Skin of body (tissue), 2 donors: Measurements from ENCODE around the gene HS2ST1. TPM values are rescaled to one million over a fixed set of nuclear protein-coding genes. Genes with fewer than 3 reads are reported as not detected.
A peak's percentile ranks its signal among the peaks of the same experiment; 100 is the strongest.
"Not testable (repeated sequence)": the region's sequence is repeated elsewhere in the genome, so short reads cannot be mapped to it uniquely, and the experiment has no call there.

ENCODE experiments used
- DNase-seq: peaks from one replicate; lab custom pipeline; 2025; lab: John Stamatoyannopoulos, UW
- total RNA-seq: library from RNA; depleted of rRNA; stranded (reverse); fragments of >200 nt; gene quantifications from one replicate; pipeline ENCODE4 v1.2.3, GENCODE V29; 2014

The HS2ST1 gene
- total RNA-seq: 20.2 TPM

DNA sequence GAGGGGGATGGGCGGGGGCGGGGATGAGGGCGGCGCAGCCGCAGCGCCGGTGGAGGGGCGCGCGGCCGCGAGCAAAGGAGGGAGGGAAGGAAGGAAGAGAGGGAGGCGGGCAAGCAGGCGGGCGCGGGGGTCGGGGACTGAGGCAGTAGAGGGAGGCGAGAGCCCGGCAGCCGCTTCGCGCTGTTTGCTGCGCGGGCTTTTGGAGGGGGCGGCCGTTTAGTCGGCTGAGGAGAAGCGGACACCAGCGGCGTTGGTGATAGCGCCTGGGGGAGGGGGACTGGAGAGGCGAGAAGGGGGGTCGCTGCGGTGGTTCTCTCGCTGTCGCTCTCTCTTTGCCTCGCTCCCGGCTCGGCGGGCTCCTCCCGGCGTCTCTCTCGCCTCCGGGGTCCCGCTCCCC is at the start of gene HS2ST1:
HS2ST1 (plus strand) TSS at position 35 of the 397 bp plus-strand sequence.
- DNase-seq: no peak

DNA sequence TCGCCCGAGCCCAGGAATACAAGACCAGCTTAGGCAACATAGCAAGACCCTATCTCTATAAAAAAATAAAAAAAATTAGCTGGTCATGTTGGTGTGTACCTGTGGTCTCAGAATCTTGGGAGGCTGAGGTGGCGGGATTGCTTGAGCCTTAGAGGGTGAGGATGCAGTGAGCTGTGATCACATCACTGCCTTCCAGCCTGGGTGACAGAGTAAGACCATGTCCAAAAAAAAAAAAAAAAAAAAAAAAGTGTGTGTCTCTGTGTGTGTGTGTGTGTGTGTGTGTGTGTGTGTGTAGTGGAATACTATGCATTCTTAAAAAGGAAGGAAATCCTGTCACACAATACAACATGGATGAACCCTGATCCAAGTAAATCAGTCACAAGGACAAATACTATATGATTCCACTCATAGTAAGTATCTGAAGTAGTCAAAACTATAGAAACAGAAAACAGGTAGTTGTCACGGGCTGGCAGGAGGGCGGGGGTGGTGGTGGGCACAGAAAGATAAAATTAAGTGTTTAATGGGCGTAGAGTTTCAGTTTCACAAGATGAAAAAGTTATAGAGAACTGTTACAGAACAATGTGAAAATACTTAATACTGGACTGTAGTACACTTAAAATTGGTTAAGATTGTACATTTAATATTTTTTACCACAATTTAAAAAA is 48.3 kb upstream of the HS2ST1 start:
- DNase-seq: no peak

DNA sequence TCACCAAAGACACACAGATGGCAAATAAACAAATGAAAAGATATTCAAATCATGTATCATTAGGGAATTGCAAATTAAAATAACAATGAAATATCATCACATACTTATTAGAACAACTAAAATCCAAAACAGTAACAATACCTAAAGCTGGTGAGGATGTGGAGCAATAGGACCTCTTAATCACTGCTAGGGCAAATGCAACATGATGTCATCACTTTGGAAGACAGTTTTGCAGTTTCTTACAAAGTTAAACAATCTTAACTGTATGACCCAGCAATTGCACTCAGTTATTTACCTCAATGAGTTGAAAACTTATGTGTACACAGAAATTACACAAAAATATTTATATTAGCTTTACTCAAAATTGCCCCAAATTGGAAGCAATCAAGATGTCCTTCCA is 47.8 kb upstream of the HS2ST1 start:
- no peak for DNase-seq

DNA sequence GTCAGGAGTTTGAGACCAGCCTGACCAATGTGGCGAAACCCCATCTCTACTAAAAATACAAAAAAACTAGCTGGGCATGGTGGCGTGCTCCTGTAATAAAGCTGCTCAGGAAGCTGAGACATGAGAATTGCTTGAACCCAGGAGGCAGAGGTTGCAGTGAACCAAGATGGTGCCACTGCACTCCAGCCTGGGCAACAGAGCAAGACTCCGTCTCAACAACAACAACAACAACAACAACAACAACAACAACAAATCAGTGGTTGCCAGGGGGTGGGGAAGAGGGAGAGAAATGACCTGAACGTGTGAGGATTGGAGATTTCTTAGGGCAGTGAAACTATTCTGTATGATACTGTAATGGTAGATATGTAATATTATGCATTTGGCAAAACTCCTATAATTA is 47.2 kb upstream of the HS2ST1 start:
- not testable (repeated sequence) for DNase-seq

DNA sequence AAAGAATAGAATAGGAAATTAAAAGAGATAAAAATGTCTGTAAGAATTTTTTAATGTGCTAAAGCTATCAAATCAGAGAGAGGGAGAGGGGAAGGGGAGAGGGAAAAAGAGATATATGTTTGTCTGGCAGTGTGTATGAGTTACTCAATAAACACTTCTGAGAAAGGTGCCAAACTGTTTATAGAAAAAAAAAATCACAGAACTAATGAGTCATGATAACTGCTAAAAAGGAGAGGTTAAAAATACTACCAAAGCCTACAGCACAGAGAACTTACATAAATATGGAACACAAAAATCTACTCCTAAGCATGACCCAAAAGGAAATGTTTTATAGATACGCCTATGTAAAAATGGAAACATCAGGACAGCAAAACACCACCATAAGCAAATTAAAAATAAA is 46.0 kb upstream of the HS2ST1 start:
- DNase-seq: no peak

DNA sequence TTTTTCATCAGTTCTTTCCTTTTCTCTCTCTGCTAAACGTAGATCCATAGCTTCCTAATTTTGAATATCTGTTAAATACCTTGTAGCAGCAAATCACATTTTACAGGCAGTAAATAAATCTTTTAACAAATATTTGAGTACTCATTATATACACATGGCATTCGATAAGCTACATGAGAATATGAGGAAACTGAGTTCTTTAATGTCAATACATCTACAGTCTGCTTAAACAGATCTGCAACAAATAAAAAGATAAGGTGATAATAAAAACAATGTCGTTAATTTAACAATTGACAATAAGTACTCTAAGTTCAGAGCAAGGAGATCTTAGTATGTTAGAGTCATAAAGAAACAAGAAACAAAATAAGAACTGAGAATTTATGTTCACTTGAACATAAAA is 43.4 kb upstream of the HS2ST1 start:
- DNase-seq: no peak

DNA sequence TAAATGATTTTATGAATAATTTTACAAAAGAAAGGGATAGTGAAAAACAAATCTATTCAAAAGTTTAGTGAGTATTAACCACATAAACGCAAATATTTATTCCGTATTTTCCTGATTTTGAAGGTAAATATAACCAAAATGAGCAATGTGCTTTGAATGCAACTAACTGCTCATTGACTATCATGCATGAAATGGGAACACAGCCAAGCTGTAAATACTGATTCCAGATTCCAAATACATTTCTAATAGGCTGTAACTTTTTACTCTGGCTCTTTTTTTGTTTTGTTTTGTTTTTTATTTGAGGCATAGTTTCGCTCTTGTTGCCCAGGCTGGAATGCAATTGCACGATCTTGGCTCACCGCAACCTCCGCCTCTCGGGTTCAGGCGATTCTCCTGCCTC is 42.3 kb upstream of the HS2ST1 start:
- no peak for DNase-seq

DNA sequence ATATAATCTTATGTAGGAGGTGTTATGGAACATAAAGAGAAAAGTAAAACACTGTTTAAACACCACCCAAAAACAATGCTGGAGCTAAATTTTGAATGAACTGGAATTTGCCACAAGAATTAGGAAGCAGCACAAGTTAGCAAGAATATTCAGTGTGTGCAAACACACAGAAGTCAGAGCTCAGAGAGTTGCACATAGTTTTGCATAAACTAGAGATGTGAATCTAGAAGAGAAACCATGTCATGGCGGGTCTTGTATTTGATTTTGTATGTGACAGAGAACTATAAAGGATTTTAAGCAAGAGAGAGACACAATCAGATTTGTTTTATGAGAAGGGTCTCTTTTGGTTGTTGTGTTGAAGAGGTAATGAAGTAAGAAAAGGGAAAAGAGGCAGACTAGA is 38.7 kb upstream of the HS2ST1 start:
- DNase-seq: no peak

DNA sequence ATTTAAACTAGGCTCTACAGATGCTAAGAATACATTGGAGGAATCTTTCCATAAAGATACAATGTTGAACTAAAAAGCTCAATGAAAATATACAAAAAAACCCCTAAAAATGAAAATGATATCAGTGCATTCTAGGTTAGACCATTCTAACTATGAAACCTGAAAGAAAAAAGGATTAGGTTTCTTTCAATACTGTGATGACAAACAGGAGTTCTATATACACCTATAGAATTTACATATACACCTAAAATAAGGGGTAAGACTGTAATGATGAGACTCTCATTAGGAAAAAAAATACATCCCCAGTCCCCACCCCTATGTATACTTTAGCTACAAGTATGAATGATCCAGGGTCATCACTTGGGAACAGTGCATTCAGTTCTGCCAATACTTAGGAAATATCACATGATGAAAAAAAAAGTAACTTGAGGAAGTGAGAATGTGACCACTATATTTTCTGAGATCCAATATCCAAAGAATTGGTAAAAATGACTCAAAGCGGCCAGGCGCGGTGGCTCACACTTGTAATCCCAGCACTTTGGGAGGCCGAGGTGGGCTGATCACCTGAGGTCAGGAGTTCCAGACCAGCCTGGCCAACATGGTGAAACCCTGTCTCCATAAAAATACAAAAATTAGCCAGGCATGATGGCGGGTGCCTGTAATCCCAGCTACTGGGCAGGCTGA is 26.8 kb upstream of the HS2ST1 start:
- DNase-seq: no peak

DNA sequence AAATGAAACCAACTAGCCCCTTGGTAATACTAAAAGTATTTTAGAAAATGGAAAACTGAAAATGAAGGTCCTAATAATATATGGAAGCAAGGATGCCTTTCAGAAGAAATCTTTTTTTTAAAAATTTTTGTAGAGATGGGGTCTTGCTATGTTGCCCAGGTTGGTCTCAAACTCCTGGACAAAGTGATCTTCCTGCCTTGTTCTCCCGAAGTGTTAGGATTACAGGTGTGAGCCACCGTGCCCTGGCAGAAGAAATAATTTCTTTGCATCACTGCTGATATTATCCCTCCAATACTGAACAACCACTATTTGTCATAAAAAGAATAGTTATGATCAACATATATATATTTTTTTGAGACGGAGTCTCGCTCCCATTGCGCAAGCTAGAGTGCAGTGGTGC is 26.1 kb upstream of the HS2ST1 start:
- DNase-seq: no peak

DNA sequence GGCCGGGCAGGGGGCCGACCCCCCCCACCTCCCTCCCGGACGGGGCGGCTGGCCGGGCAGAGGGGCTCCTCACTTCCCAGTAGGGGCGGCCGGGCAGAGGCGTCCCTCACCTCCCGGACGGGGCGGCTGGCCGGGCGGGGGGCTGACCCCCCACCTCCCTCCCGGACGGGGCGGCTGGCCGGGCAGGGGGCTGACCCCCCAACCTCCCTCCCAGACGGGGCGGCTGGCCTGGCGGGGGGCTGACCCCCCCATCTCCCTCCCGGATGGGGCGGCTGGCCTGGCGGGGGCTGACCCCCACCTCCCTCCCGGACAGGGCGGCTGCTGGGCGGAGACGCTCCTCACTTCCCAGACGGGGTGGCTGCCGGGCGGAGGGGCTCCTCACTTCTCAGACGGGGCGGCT is 15.0 kb upstream of the HS2ST1 start:
- DNase-seq: not testable (repeated sequence)

DNA sequence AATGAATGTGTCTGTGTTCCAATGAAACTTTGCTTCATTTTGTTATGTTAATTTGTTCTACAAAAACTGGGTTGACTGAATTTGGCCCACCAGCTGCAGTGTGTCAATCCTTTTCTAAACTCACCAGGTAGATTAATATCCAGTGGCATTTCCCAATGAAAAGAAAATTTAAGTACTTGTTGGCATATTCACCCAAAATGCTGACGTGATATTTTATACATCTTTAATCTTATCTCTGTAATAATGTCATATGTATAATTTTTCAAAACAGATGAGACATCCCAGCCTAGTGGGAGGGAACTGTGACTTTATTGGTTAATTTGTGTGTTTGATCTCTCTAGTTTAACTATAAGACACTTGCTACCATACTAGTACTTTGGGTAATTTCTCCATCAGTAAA is 8.6 kb upstream of the HS2ST1 start:
- DNase-seq: no peak

DNA sequence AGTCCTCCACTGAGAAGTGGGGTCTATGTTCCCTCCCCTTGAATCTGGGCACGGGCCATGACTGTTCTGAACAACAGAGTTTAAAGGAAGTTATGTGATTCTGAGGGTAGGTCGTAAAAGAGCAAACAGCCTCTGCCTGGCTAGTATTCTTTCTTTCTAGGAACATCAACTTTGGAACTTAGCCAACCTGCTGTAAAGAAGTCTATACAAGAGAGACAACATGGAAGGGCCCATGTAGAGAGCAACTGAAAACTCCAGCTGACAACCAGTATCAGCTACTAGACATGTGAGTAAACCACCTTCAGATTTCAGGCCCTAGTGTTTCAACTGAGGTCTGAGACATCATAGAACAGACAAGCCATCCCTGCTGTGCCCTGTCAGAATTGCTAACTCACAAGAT is 8.0 kb upstream of the HS2ST1 start:
- DNase-seq: no peak

DNA sequence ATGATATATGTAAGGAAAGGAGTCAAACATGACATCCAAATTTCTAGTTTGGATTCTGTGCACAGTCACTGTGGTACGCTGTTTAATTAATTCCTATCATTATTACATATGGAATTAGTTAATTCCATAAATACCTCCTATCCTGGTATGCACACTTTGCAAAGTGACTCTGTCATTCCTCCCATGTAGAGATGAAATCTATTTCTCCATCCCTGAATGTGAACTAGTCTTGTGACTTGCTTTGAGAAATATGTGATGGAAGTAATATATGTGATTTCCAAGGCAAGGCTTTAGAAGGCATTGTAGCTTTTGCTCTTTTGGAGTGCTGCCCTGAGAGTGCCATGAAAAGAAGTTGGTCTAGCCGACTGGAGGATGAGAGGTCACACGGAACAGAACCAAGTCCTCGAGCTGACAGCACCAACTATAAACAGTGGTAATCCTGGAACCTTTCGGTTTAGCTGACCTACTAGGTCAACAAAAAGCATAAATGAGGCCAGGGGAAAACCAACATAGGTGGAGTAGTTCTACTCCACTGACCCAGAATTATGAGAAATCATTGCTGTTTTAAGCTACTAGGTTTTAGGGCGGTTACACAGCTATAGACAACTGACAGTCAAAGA is 2.0 kb upstream of the HS2ST1 start:
- DNase-seq: no peak

DNA sequence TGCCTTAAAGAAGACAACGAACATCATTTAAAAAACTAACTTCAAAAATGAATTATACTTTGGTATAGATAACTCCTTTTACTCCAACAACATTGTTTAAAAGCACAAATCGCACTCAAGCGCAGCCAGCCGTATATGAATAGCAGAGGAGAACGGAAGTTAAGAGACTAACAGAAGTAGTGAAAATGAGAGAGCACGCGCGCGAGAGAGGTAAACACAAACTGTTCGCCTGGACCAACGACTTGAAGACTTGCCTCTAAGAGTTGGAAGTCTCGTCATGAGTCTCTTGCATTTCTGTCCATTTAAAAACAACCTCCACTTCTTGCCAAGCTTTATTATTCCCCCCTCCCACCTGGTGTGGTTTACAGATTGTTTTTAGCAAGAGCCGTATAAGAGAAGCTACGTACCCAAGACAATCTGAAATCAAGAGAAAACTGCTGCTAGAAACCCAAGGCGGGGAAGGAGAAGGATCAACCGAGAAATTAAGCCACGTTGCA is 988 bp upstream of the HS2ST1 start:
- peak; percentile 25 for DNase-seq

DNA sequence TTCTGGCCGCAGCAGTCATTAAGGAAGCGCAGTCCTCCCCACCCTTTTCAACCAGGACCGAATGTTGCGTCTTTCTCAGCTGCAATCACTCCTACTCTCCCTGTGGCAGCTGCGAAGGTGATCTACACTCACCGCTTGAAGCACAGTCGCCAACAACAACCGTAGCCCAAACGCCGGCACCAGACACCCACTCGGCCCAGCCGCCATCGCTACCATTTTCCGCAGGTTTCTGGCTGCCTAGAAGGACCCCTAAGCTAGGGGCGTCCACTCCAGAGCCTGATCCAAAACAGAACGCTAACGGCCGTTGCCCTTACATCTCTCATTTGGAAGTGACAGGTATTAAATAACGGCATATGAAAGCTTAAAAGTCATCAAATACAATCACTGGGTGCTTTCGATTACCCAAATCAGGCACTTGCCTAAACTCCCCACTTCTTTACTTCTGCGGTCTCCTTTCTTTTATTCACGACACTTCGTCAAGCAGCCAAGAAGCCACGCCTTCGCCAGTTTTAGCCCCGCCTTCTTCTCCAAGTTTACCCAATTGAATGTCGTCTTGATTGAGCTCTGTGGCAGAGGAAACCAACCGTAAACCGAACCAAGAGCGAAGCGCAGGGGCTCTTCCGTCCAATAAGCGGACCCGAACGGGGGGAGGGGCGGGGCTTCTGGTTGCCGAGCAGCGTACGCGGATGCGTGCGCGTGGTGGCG is 387 bp upstream of the HS2ST1 start, which contains the start of gene SELENOF:
SELENOF (minus strand) TSS at position 231 of the 705 bp plus-strand sequence; CDS start at position 216, 15 bp downstream.
- peak; percentile 100 for DNase-seq

DNA sequence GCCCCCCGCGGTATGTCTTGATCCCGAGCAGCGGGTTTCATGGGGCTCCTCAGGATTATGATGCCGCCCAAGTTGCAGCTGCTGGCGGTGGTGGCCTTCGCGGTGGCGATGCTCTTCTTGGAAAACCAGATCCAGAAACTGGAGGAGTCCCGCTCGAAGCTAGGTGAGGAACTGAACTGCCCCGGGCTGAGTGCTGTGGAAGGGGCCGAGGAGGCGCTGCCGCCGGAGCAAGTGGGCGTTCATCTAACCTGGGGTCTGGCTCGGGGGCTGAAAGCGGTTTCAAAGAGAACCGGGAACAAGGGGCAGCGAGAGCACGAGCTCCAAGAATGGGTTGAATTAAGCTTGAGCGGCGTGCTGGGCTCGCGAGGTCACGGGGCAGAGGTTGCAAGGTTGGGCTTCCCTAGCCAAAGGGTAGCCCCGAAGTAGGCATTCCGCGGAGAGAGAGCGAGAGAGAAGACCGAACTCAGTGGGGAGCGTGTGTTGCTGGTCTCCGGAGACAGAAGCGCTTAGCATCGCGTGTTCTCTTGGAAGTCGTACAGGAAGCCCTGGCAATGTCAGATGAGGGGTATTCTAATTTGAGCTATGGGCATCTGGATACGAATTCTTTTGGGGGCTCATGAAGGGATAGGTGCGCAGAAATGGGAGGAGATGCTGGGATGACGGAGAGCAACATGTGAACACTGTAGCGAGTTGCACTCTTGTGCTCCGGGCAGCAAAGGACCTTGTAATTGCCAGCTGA is 732 bp downstream of the HS2ST1 start:
- peak; percentile 41 for DNase-seq

DNA sequence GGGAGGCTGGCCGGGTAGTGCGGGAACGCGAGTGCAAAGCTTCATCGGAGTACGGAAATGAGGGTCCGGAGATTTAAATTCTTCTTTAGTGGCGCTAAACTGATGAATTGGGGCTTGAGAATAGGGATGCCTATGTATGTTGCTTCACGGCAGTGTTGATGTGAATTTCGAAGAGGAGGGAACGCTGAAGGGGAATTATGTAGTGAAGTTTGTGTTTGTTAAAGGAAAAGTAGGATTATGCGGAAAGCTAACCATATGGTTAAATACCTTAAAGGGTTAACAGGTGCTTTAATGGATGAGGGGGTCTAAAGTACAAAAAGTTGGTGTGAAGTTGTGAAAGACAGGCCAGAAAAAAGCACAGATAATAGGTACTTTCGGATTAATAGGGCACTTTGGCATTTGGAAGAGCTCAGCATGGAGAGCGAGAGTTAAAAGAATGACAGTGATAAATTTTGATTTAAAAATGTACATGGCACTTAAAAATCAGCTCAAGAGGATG is 1.4 kb downstream of the HS2ST1 start:
- DNase-seq: peak; percentile 41

DNA sequence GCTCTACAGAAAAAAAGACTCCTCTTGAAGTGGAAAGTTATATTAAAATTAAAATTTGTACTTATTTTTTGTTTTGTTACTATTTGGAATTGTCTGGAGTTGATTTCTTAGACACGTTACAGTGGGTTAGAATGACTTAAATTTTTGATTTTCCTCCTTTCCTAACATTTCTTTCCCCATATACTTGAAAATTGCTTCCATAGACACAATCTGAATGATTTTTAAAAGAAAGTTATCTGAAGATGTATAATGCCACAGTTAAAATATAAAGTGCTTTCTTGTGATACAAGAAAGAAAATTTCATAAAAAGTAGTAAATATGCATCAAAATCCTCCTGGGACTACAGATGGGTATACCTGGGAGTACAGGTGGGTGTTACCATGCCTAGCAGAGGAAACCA is 2.3 kb downstream of the HS2ST1 start:
- no peak for DNase-seq

DNA sequence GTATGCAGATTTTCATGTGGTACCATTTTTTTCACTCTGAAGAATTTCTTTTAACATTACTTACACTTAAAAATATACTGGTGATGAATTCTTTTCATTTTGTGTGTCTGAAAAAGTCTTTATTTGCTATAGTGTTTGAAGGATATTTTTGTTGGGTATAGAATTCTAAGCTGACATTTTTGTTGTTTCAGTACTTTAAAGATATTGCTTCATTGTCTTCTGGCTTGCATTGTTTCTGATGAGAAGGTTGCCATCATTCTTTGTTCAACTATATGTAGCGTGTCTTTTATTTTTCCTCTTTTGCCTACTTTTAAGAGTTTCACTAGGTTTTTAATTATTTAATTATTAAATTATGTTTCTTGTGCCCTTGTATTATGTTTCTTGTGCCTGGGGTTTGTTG is 8.0 kb downstream of the HS2ST1 start:
- no peak for DNase-seq

DNA sequence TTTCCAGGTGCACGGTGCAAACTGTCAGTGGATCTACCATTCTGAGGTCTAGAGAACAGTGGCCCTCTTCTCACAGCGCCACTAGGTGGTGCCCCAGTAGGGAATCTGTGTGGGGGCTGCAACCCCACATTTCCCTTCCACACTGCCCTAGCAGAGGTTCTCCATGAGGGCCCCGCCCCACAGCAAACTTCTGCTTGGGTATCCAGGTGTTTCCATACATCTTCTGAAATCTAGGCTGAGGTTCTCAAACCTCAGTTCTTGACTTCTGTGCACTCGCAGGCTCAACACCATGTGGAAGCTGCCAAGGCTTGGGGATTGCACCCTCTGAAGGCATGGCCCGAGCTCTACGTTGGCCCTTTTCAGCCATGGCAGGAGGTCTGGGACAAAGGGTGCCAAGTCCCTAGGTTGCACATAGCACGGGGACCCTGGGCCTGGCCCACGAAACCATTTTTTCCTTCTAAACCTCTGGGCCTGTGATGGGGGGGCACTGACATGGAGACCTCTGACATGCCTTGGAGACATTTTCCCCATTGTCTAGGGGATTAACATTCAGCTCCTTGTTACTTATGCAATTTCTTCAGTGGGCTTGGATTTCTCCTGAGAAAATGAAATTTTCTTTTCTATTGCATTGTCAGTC is 10.0 kb downstream of the HS2ST1 start:
- no peak for DNase-seq
